C4-2B (cell line): ENCODE results near the gene PEX5L.
A peak's percentile ranks its signal among the peaks of the same experiment; 100 is the strongest.

ENCODE experiments used
- H3K27ac ChIP-seq: fragments of 450-650 bp; 2 replicates; pipeline ENCODE4 v1.5.1; 2017
- CTCF ChIP-seq: fragments of 450-650 bp; conservative IDR thresholded peaks from 2 replicates; pipeline ENCODE4 v1.5.1; 2017; ENCODE audit warnings: mild to moderate bottlenecking
- ZFX ChIP-seq: fragments of 450-650 bp; IDR thresholded peaks from 2 replicates; pipeline ENCODE4 v1.6.1; 2017

Gene PEX5L

GRCh38 chr3:179852142-179852905 lies 184.4 kb downstream of the PEX5L start:
- no peak overlapping the region for H3K27ac ChIP-seq
- TF ChIP-seq CTCF = peak; percentile 19
- no peak for TF ChIP-seq ZFX

GRCh38 chr3:179848711-179849110 lies 188.0 kb downstream of the PEX5L start:
- TF ChIP-seq CTCF = no peak
- TF ChIP-seq ZFX = no peak
- no peak overlapping the region for H3K27ac ChIP-seq

GRCh38 chr3:179842061-179842460 lies 194.7 kb downstream of the PEX5L start:
- no peak overlapping the region for H3K27ac ChIP-seq
- TF ChIP-seq CTCF (no peak), ZFX (no peak)

GRCh38 chr3:179840985-179841384 lies 195.8 kb downstream of the PEX5L start:
- H3K27ac ChIP-seq = no peak overlapping the region
- TF ChIP-seq ZFX (no peak), CTCF (no peak)

GRCh38 chr3:179837374-179837773 lies 199.4 kb downstream of the PEX5L start:
- no peak overlapping the region for H3K27ac ChIP-seq
- TF ChIP-seq ZFX = no peak
- TF ChIP-seq CTCF = peak; percentile 28

GRCh38 chr3:179833294-179833693 lies 203.4 kb downstream of the PEX5L start:
- H3K27ac ChIP-seq = no peak overlapping the region
- no peak for TF ChIP-seq CTCF
- no peak for TF ChIP-seq ZFX

- TF ChIP-seq ZFX (no peak), CTCF (no peak)
- no peak overlapping the region for H3K27ac ChIP-seq
Measured at GRCh38 chr3:179832333-179832854, 204.3 kb downstream of the PEX5L start.
